ENCODE results near the gene ZNF695.
"Not testable (repeated sequence)": the region's sequence is repeated elsewhere in the genome, so short reads cannot be mapped to it uniquely, and the experiment has no call there.

Gene ZNF695

GRCh38 chr1:247007511-247008405 is at the start of gene ZNF695:
Gene ZNF695, minus strand, starts transcription at chr1:247008057. Its CDS starts 149 bp downstream, at chr1:247007908.
- peak; percentile 4 for DNase-seq (ENCODE audit: low read depth)

DNA sequence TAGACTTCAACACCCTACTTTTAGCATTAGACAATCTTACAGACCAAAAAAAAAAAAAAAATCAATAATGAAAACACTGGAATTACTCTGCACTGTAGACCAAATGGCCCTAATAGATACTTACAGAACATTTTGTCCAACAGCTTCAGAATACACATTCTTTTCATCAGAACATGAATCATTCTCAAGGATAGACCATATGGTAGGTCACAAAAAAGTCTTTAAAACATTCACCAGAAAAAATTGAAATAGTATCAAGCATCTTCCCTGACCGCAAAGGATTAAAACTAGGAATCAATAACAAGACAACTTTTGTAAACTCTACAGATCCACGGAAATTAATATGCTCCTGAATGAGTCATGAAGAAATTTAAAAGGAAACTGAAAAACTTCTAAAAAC is 48.2 kb upstream of the ZNF695 start:
- no peak for DNase-seq (ENCODE audit: low read depth)

- DNase-seq (ENCODE audit: low read depth): no peak
Measured at GRCh38 chr1:247054992-247055415, 47.1 kb upstream of the ZNF695 start.

GRCh38 chr1:247047702-247048101 is 39.8 kb upstream of the ZNF695 start:
- no peak for DNase-seq (ENCODE audit: low read depth)

- no peak for DNase-seq (ENCODE audit: low read depth)
Measured at GRCh38 chr1:247047260-247047659, 39.4 kb upstream of the ZNF695 start.

- no peak for DNase-seq (ENCODE audit: low read depth)
Measured at GRCh38 chr1:247043406-247043805, 35.5 kb upstream of the ZNF695 start.

DNA sequence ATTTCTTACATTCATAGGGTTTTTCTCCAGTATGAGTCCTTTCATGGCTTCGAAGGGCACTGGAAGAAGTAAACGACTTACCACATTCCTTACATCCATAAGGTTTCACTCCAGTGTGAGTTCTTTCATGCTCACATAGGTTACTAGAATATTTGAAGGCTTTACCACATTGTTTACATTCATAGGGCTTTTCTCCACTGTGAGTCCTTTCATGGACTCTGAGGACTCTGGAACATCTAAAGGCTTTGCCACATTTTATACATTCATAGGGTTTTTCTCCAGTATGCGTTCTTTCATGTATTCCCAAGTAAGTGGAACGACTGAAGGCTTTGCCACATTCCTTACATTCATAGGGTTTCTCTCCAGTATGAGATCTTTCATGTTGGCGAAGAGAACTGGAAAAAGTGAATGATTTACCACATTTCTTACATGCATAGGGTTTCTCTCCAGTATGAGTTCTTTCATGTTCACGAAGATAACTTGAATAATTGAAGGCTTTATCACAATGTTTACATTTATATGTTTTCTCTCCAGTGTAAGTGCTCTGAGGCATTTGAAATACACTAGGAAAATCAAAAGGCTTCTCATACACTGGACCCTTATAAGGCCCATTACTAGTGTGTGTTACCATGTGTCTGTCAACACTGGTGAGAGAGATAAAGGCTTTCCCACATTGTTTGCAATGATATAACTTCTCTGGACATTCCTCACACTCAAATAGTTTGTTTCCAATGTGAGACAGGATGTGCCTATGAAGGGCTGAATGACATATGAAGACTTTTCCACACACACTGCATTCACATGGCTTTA is 29.9 kb upstream of the ZNF695 start:
- DNase-seq (ENCODE audit: low read depth): no peak

DNA sequence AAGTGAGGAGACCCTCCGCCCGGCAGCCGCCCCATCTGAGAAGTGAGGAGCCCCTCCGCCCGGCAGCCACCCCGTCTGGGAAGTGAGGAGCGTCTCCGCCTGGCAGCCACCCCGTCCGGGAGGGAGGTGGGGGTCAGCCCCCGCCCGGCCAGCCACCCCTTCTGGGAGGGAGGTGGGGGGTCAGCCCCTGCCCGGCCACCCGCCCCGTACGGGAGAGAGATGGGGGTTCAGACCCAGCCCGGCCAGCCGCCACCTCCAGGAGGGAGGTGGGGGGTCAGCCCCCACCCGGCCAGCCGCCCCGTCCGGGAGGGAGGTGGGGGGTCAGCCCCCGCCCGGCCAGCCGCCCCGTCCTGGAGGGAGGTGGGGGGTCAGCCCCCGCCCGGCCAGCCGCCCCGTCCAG is 24.4 kb upstream of the ZNF695 start:
- DNase-seq (ENCODE audit: low read depth): not testable (repeated sequence)

GRCh38 chr1:247024658-247025057 is 16.8 kb upstream of the ZNF695 start:
- DNase-seq (ENCODE audit: low read depth): not testable (repeated sequence)

GRCh38 chr1:247013391-247013790 is 5.5 kb upstream of the ZNF695 start:
- DNase-seq (ENCODE audit: low read depth): no peak

DNA sequence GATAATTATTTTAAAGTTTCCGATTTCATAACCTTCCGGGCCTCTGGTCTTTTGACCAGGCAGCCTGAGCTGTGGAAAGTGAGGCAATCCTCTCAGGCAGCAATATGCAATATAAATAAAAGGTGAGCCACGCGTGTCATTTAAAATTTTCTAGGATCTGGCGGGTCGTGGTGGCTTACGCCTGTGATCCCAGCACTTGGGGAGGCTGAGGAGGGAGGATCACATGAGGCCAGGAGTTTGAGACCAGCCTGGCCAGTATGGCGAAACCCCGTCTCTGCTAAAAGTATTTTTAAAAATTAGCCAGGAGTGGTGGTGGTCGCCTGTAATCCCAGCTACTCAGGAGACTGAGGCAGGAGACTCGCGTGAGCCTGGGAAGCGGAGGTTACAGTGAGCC is 546 bp upstream of the ZNF695 start:
- no peak for DNase-seq (ENCODE audit: low read depth)

DNA sequence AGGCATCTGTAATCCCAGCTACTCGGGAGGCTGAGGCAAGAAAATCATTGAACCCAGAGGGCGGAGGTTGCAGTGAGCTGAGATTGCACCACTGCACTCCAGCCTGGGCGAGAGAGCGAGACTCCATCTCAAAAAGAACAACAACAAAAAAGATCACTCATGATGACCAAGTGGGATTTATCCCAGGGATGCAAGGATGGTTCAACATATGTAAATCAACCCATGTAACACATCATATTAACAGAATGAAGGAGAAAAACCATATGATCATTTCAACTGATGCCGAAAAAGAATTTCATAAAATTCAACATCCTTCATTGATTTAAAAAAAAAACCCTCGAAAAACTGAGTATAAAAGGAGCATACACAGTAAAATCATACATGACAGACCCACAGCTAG is 3.8 kb downstream of the ZNF695 start:
- not testable (repeated sequence) for DNase-seq (ENCODE audit: low read depth)

GRCh38 chr1:246989901-246990300 is 18.0 kb downstream of the ZNF695 start:
- no peak for DNase-seq (ENCODE audit: low read depth)

DNA sequence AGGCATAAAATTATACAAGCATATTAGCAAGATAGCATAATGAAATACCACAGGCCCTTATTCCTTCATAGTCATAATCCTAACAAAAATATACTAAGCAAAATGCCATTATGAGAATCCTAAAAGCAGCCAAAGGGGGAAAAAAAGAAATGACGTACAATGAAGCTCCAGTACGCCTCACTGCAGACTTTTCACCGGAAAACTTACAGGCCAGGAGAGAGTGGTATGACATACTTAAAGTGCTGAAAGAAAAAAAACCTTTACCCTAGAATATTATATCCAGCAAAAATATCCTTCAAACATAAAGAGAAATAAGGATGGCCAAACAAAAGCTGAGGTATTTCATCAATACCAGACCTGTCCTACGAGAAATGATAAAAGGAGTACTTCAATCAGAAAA is 19.5 kb downstream of the ZNF695 start:
- no peak for DNase-seq (ENCODE audit: low read depth)

- DNase-seq (ENCODE audit: low read depth): no peak
Measured at GRCh38 chr1:246987083-246987690, 20.7 kb downstream of the ZNF695 start.

DNA sequence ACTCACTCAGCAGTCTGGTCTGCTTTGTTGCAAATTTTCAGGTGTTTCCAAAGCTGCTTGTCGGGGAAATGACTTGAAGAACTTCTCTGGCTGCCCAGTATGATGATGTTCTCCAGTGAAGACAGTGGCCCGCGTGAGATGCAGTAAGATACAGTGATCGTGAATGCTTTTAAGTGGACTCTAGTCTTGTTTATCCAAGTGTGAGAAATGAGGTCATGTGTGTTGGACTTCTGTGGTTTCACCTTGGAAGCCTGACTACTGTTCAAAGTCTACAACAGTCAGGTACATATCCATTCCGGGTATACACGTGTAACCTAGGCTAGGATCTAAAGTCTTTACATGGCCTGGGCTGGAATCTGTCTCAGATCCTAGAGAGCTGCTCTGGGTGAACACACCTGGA is 29.1 kb downstream of the ZNF695 start:
- DNase-seq (ENCODE audit: low read depth): no peak

DNA sequence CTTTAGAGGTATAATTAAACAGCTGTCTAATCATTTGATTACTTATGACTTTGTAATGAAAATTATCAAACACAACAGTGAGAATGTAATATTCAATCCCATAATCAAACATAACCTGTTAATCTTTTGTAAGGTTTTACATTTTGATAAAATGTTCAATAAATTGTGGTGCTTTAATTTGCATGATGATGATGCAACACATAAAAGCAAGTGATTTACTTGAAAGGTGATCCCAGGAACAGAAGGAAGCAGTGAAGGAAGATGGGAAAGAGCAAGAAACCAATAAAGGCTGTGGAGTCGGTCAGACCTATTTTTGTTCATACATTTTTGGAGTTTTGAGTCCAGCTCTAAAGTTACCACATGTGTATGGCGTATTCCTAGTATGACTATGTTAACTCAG is 29.6 kb downstream of the ZNF695 start:
- no peak for DNase-seq (ENCODE audit: low read depth)

GRCh38 chr1:246971969-246972368 is 35.9 kb downstream of the ZNF695 start:
- DNase-seq (ENCODE audit: low read depth): no peak

- peak; percentile 33 for DNase-seq (ENCODE audit: low read depth)
Measured at GRCh38 chr1:246971090-246971721, 36.7 kb downstream of the ZNF695 start.

DNA sequence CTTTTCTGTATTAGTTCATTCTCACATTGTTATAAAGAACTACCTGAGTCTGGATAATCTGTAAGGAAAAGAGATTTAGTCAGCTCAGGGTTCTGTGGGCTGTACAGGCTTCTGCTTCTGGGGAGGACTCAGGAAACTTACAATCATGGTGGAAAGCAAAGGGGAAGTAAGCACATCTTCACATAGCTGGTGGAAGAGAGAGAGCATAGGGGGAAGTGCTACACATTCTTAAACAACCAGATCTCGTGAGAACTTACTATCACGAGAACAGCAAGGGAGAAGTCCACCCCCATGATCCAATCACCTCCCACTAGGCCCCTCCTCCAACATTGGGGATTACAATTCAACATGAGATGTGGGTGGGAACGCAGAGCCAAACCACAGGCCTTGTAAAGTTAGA is 38.2 kb downstream of the ZNF695 start:
- DNase-seq (ENCODE audit: low read depth): no peak

DNA sequence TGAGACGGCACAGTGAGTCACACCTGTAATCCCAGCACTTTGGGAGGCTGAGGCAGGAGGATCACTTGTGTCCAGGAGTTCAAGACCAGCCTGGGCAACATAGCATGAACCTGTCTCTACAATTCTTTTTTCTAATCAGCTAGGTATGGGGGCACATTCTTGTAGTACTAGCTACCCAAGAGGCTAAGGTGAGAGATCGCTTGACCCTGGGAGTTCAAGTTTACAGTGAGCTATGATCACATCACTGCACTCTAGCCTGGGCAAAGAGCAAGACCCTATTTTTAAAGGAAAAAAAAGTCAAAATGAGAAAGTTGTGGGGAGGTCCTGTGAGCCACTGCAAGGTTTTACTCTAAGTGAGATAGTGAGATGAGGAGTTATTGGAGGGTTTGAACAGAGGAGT is 41.4 kb downstream of the ZNF695 start:
- DNase-seq (ENCODE audit: low read depth): no peak

All from activated T-cell treated with anti-CD3 and anti-CD28 coated beads for 1 hour (primary cell).